Choroid plexus epithelial cell (primary cell): ENCODE measurements around the gene ADAR.

Experiments used
- DNase-seq: peaks from one replicate; pipeline ENCODE4 v3.0.0-alpha.2; 2010; ENCODE audit warnings: low read depth
- H3K4me3 ChIP-seq: 2 replicates; pipeline ENCODE4 v1.5.1; 2011; ENCODE audit warnings: low read depth, mild to moderate bottlenecking, control low read depth, low read length, moderate library complexity
- TF ChIP-seq, protein P1 (sequence below): conservative IDR thresholded peaks from 2 replicates; pipeline ENCODE4 v1.5.1; 2011; ENCODE audit warnings: low read depth, mild to moderate bottlenecking, control low read depth, inconsistent platforms, low read length, moderate library complexity

The ADAR gene

DNA sequence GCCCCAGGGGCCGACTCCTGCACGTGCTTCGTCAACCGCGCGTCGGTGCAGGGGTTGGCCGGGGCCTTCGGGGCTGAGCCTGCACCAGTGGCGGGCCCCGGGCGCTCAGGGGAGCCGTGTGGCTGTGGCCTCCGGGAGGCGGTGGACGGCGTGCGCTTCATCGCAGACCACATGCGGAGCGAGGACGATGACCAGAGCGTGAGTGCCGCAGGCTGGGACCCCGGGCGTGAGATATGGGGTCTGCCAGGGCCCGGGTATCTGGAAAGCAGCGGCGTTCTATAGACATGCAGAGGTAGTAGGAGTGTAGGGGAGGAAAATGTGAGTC lies 36.1 kb downstream of the ADAR start:
- TF ChIP-seq, protein P1, sequence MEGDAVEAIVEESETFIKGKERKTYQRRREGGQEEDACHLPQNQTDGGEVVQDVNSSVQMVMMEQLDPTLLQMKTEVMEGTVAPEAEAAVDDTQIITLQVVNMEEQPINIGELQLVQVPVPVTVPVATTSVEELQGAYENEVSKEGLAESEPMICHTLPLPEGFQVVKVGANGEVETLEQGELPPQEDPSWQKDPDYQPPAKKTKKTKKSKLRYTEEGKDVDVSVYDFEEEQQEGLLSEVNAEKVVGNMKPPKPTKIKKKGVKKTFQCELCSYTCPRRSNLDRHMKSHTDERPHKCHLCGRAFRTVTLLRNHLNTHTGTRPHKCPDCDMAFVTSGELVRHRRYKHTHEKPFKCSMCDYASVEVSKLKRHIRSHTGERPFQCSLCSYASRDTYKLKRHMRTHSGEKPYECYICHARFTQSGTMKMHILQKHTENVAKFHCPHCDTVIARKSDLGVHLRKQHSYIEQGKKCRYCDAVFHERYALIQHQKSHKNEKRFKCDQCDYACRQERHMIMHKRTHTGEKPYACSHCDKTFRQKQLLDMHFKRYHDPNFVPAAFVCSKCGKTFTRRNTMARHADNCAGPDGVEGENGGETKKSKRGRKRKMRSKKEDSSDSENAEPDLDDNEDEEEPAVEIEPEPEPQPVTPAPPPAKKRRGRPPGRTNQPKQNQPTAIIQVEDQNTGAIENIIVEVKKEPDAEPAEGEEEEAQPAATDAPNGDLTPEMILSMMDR = no peak
- no peak for DNase-seq
- no peak overlapping the region for H3K4me3 ChIP-seq

DNA sequence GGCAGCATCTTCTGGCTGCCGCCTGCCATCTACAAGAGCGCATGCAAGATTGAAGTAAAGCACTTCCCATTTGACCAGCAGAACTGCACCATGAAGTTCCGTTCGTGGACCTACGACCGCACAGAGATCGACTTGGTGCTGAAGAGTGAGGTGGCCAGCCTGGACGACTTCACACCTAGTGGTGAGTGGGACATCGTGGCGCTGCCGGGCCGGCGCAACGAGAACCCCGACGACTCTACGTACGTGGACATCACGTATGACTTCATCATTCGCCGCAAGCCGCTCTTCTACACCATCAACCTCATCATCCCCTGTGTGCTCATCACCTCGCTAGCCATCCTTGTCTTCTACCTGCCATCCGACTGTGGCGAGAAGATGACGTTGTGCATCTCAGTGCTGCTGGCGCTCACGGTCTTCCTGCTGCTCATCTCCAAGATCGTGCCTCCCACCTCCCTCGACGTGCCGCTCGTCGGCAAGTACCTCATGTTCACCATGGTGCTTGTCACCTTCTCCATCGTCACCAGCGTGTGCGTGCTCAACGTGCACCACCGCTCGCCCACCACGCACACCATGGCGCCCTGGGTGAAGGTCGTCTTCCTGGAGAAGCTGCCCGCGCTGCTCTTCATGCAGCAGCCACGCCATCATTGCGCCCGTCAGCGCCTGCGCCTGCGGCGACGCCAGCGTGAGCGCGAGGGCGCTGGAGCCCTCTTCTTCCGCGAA lies 36.6 kb downstream of the ADAR start:
- no peak overlapping the region for H3K4me3 ChIP-seq
- TF ChIP-seq, protein P1 = no peak

DNA sequence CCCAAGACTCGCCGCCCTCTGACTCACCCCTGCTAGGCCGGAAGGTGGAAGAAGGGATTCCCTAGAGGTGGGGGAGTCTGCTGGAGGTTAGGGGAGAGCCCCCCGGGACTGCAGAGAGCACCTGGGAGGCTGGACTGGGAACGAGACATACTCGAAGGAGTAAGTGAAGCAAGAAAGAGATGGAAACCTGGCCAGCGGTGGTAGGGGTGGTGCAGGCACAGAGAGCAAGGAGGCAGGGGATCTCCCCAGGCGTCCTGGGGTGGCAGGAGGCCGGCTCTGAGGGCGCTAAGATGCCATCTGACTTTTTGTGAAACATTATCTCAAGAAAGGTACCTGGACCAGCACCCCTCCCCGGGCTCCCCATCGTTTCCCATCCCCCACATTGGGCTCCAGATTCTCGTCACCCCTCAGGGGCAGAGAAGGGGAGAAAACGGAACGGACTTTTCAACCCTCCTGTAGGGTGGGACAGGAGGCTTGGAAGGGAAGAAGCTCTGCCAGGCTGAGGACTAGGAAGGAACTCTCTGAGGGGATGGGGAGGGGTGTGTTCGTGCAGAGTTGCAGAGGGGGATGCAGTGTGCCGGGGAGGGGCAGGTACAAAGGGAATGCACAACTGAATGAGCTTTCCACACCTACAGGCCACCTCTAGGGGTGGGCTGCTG lies 39.7 kb downstream of the ADAR start:
- no peak for DNase-seq
- H3K4me3 ChIP-seq = no peak overlapping the region
- TF ChIP-seq, protein P1 = no peak

More for the DNA sequence above, 36.6 kb downstream of the ADAR start:
- no peak for DNase-seq

DNA sequence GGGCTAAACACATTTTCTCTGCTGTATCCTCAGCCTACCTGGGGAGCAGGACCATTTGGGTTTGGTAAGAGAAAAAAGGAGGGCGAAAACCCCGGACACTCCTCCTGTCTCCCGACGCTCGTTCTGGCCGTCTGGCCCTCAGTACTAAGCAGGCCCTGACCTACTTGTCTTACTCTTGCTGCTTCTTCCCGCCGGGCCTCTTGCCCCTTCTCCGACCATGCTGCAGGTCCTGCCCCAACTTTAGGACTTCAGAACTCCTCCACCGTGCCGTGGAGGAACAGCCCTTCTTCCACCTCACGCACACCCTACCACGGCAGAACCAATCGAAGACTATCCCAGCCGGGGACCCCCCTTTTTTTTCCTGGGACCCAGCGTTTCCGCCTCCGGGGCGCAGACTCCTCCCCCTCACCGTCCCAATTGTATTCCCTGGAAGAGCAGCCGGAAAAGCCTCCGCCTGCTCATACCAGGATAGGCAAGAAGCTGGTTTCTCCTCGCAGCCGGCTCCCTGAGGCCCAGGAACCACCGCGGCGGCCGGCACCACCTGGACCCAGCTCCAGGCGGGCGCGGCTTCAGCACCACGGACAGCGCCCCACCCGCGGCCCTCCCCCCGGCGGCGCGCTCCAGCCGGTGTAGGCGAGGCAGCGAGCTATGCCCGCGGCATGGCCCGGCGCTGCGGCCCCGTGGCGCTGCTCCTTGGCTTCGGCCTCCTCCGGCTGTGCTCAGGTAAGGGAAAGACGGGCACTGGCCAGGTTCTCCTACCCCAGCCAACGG lies 40.4 kb downstream of the ADAR start, which contains the start of gene CHRNB2:
Gene CHRNB2 (plus strand): TSS at position 393 of the 771 bp plus-strand sequence. CDS start 267 bp downstream, at position 660.
- H3K4me3 ChIP-seq = no peak within 1 kb of the TSS

DNA sequence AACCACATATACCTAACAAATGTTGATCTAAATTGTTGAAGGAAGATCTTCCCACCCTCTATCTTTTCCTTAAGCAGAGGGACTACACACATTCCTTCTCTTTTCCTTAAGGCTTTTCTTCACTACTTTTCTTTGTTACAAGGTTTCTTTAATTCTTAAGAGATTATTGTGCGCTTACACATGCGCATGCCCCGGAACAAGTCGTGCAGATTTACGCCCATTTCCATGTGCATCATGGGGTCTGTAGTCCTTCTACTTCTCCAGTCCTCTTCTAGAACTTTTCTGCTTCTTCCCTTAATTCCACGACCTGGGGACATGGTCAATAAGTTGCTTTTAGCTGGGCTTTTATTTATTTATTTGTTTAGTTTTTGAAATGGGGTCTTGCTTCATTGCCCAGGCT lies 42.1 kb downstream of the ADAR start:
- H3K4me3 ChIP-seq = no peak overlapping the region
- TF ChIP-seq, protein P1 = no peak

More for the DNA sequence above, 40.4 kb downstream of the ADAR start, which contains the start of gene CHRNB2:
- peak; percentile 42 for DNase-seq
- TF ChIP-seq, protein P1 = no peak

DNA sequence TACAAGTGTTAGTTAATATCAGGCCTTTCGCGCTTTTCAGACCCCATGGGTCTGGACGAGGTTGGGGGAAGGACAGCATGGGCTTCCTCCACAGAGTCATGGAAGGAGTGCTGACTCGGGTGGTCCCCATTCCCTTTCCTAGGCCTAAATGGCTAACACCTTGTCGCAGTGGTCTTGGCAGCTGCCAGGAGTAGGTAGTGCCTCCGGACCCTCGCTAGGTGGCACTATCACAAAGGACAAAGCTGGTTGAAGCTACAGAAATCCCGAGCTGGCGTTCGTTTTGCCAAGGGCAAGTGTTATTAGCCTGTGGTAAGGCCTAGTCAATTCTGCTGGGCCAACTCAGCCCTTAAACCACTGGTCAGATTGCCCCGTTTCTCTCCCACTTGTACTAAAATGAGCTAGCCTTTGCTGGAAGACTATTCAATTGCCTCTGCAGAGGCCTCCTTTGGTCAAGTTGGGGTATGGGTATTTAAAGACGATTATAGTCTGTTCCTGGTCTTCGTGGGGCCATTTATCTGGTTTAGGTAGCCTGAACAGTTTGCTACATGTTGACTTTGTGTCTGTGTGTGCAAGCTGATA lies 48.4 kb downstream of the ADAR start:
- TF ChIP-seq, protein P1 = peak; percentile 94
- DNase-seq = peak; percentile 96
- H3K4me3 ChIP-seq = peak overlapping the region; percentile 80

More for the DNA sequence above, 42.1 kb downstream of the ADAR start:
- no peak for DNase-seq
